T-cell (primary cell): ENCODE results near the gene ALX4. TPM values are rescaled to one million over a fixed set of nuclear protein-coding genes. Genes with fewer than 3 reads are reported as not detected.

Experiments used
- ATAC-seq, 4 experiments: fragments of 200-7000 bp in 3 of 4; fragments of 150-1000 bp in 1 of 4; cut with Tn5 transposase; replicated peaks in 1 of 4; 1 replicate in 3 of 4; 2 replicates in 1 of 4; pipeline ENCODE4 v1.10.0; 2021; ENCODE audit warnings: moderate library complexity in 3 of 4, mild to moderate bottlenecking in 2 of 4, moderate number of reproducible peaks in 1 of 4
- CTCF ChIA-PET, 2 donors: fragments of 300-600 bp; sonication (Branson Sonifier 250); formaldehyde crosslinking; loops; one replicate each; lab custom pipeline; 2022; ENCODE audit warnings: antibody characterized with exemption in 2 of 2; lab: Charles Lee
- POLR2A ChIA-PET, 2 donors: fragments of 300-600 bp; sonication (Branson Sonifier 250); formaldehyde crosslinking; loops; one replicate each; lab custom pipeline; 2022; ENCODE audit warnings: antibody characterized with exemption in 2 of 2; lab: Charles Lee
- DNase-seq, 35 experiments: peaks; one replicate each; pipeline versions ENCODE4 v3.0.0 to v3.0.0-alpha.2; 2013 to 2023
- H3K27ac ChIP-seq: one replicate; pipeline ENCODE4 v1.5.1; 2013; ENCODE audit warnings: low read length
- H3K27me3 ChIP-seq, 2 experiments: replicated peaks in 1 of 2; 1 replicate in 1 of 2; 2 replicates in 1 of 2; pipeline versions ENCODE4 v1.6.1 to v1.7.0; 2013; ENCODE audit warnings: low read length in 1 of 2, mixed read lengths in 1 of 2; ENCODE audit not compliant: control insufficient read depth in 2 of 2, insufficient read depth in 2 of 2; ENCODE audit errors: extremely low read depth in 1 of 2
- H3K36me3 ChIP-seq, 2 donors: 1 replicate in 1 of 2; 2 replicates in 1 of 2; pipeline versions ENCODE4 v1.6.1 to v1.7.0; 2013; ENCODE audit warnings: low read length in 1 of 2; ENCODE audit not compliant: control insufficient read depth in 2 of 2, insufficient read depth in 1 of 2; ENCODE audit errors: extremely low read depth in 1 of 2
- H3K4me1 ChIP-seq, 2 experiments: 1 replicate in 1 of 2; 2 replicates in 1 of 2; pipeline versions ENCODE4 v1.6.1 to v1.7.0; 2013; ENCODE audit warnings: low read length in 2 of 2, mixed read lengths in 1 of 2; ENCODE audit not compliant: insufficient read depth in 2 of 2, control insufficient read depth in 1 of 2; ENCODE audit errors: extremely low read depth in 1 of 2
- H3K4me3 ChIP-seq, 2 donors: 1 replicate in 1 of 2; 2 replicates in 1 of 2; pipeline versions ENCODE4 v1.5.1 to v1.7.0; 2013; ENCODE audit warnings: mild to moderate bottlenecking in 2 of 2, low read length in 1 of 2, moderate library complexity in 1 of 2; ENCODE audit not compliant: control insufficient read depth in 1 of 2; ENCODE audit errors: extremely low read depth in 1 of 2
- H3K9me3 ChIP-seq: 2 replicates; pipeline ENCODE4 v1.7.0; 2013
- H3K27ac Mint-ChIP-seq, 2 donors: one replicate each; pipeline ENCODE4 v1.8.0; 2020 to 2021; ENCODE audit warnings: mild to moderate bottlenecking in 2 of 2, mixed read lengths in 2 of 2
- H3K27me3 Mint-ChIP-seq, 2 donors: one replicate each; pipeline ENCODE4 v1.8.0; 2021 to 2022; ENCODE audit warnings: mixed read lengths in 2 of 2
- H3K36me3 Mint-ChIP-seq: one replicate; pipeline ENCODE4 v1.8.0; 2021; ENCODE audit warnings: mixed read lengths
- H3K4me1 Mint-ChIP-seq, 3 donors: one replicate each; pipeline ENCODE4 v1.8.0; 2020 to 2022; ENCODE audit warnings: mixed read lengths in 3 of 3, mild to moderate bottlenecking in 1 of 3
- H3K4me3 Mint-ChIP-seq, 3 donors: one replicate each; pipeline ENCODE4 v1.8.0; 2020 to 2022; ENCODE audit warnings: mild to moderate bottlenecking in 3 of 3, mixed read lengths in 3 of 3, moderate library complexity in 3 of 3
- H3K9me3 Mint-ChIP-seq, 3 donors: one replicate each; pipeline ENCODE4 v1.8.0; 2020 to 2022; ENCODE audit warnings: mixed read lengths in 3 of 3
- WGBS: methylation state at CpG from one replicate; pipeline ENCODE4 v1.1.5; 2013; ENCODE audit warnings: missing lambda C conversion rate; ENCODE audit not compliant: insufficient coverage; 5-methylcytosine and 5-hydroxymethylcytosine counted together
- total RNA-seq, 35 experiments: library from RNA in 6 of 35; stranded (reverse) in 6 of 35; fragments of 120-200 nt in 1 of 35; gene quantifications; one replicate each; pipeline versions ENCODE4 v1.2.1 to v1.2.4 and lab custom pipeline; 2013 to 2026

Gene ALX4
- total RNA-seq, 5 donors from 2014 or later (not counting 1 experiment from before 2014, with no cell fraction given) = not detected

GRCh38 chr11:44263738-44264437 lies 46.1 kb downstream of the ALX4 start:
- no peak for ATAC-seq
- DNase-seq = no peak
- Mint-ChIP-seq H3K9me3 (no peaks in the 10 kb centered on the region), H3K4me3 (no peak overlapping the region), H3K4me1 (peaks cover 0 to 7% (median 1%) of the 10 kb centered on the region in 3 donors), H3K27ac (no peak overlapping the region), H3K36me3 (no peaks in the 10 kb centered on the region), H3K27me3 (peaks cover 4 to 8% of the 10 kb centered on the region in 2 donors)
- H3K4me3 ChIP-seq = no peak overlapping the region
- 85% methylated on average over 20 of the region's 20 CpGs for WGBS
- peaks cover 0 to 3% of the 10 kb centered on the region in 2 experiments for H3K4me1 ChIP-seq
- peaks cover 0 to 20% of the 10 kb centered on the region in 2 experiments for H3K27me3 ChIP-seq
- H3K36me3 ChIP-seq = no peaks in the 10 kb centered on the region
- ChIA-PET POLR2A (no interaction called here), CTCF (no interaction called here)
- no peaks in the 10 kb centered on the region for H3K9me3 ChIP-seq
- no peak overlapping the region for H3K27ac ChIP-seq

GRCh38 chr11:44261800-44262591 lies 47.9 kb downstream of the ALX4 start:
- H3K9me3 ChIP-seq = no peaks in the 10 kb centered on the region
- Mint-ChIP-seq H3K4me3 (no peak overlapping the region), H3K9me3 (no peaks in the 10 kb centered on the region), H3K36me3 (no peaks in the 10 kb centered on the region), H3K4me1 (peaks cover 5 to 26% (median 11%) of the 10 kb centered on the region in 3 donors), H3K27me3 (peaks cover 4 to 8% of the 10 kb centered on the region in 2 donors), H3K27ac (no peak overlapping the region)
- no peaks in the 10 kb centered on the region for H3K36me3 ChIP-seq
- ATAC-seq = no peak
- H3K27ac ChIP-seq = no peak overlapping the region
- ChIA-PET POLR2A (no interaction called here), CTCF (no interaction called here)
- peaks cover 0 to 18% of the 10 kb centered on the region in 2 experiments for H3K27me3 ChIP-seq
- no peak for DNase-seq
- peaks cover 0 to 21% of the 10 kb centered on the region in 2 experiments for H3K4me1 ChIP-seq
- no peak overlapping the region for H3K4me3 ChIP-seq
- WGBS = 81% methylated on average over 11 of the region's 14 CpGs

GRCh38 chr11:44260081-44260480 lies 49.9 kb downstream of the ALX4 start:
- no peak overlapping the region for H3K27ac ChIP-seq
- no peaks in the 10 kb centered on the region for H3K9me3 ChIP-seq
- 83% methylated on average over 3 of the region's 4 CpGs for WGBS
- peaks cover 0 to 14% of the 10 kb centered on the region in 2 experiments for H3K27me3 ChIP-seq
- DNase-seq = no peak
- Mint-ChIP-seq H3K4me1 (peaks cover 7 to 39% (median 18%) of the 10 kb centered on the region in 3 donors), H3K9me3 (no peaks in the 10 kb centered on the region), H3K4me3 (no peak overlapping the region), H3K27ac (no peak overlapping the region), H3K36me3 (no peaks in the 10 kb centered on the region), H3K27me3 (peaks cover 4 to 8% of the 10 kb centered on the region in 2 donors)
- no peak for ATAC-seq
- H3K4me3 ChIP-seq = no peak overlapping the region
- H3K4me1 ChIP-seq = peaks cover 0 to 22% of the 10 kb centered on the region in 2 experiments
- H3K36me3 ChIP-seq = no peaks in the 10 kb centered on the region
- POLR2A ChIA-PET = no interaction called here
- CTCF ChIA-PET = interaction anchor here in 1 of 2 donors (0.5 kb wide), 1 partner anchor 370 kb away, joined by 3 read pairs; no protein-coding TSS in a partner anchor

GRCh38 chr11:44258839-44259420 lies 51.0 kb downstream of the ALX4 start:
- ATAC-seq (no peak), DNase-seq (no peak)
- no peak overlapping the region for H3K4me3 ChIP-seq
- H3K36me3 ChIP-seq = no peaks in the 10 kb centered on the region
- ChIA-PET CTCF (no interaction called here), POLR2A (no interaction called here)
- H3K9me3 Mint-ChIP-seq = no peaks in the 10 kb centered on the region
- peaks cover 4 to 8% of the 10 kb centered on the region in 2 donors for H3K27me3 Mint-ChIP-seq
- peaks cover 0 to 9% of the 10 kb centered on the region in 2 experiments for H3K27me3 ChIP-seq
- no peak overlapping the region for H3K27ac Mint-ChIP-seq
- no peaks in the 10 kb centered on the region for H3K9me3 ChIP-seq
- H3K4me1 ChIP-seq = peaks cover 0 to 22% of the 10 kb centered on the region in 2 experiments
- H3K4me1 Mint-ChIP-seq = peaks cover 7 to 39% (median 18%) of the 10 kb centered on the region in 3 donors
- H3K4me3 Mint-ChIP-seq = no peak overlapping the region
- WGBS = 90% methylated on average over 3 of the region's 5 CpGs
- no peak overlapping the region for H3K27ac ChIP-seq
- no peaks in the 10 kb centered on the region for H3K36me3 Mint-ChIP-seq

- Histone ChIP-seq H3K9me3 (no peaks in the 10 kb centered on the region), H3K4me3 (no peak overlapping the region), H3K36me3 (no peaks in the 10 kb centered on the region), H3K27ac (no peak overlapping the region), H3K4me1 (peaks cover 0 to 22% of the 10 kb centered on the region in 2 experiments), H3K27me3 (peaks cover 0 to 4% of the 10 kb centered on the region in 2 experiments)
- ATAC-seq (no peak), DNase-seq (no peak)
- Mint-ChIP-seq H3K4me3 (no peak overlapping the region), H3K27ac (no peak overlapping the region), H3K27me3 (peaks cover 4 to 6% of the 10 kb centered on the region in 2 donors), H3K9me3 (peaks cover under 1 to 6% (median under 1%) of the 10 kb centered on the region in 3 donors), H3K4me1 (peaks cover 7 to 39% (median 18%) of the 10 kb centered on the region in 3 donors), H3K36me3 (peaks cover 1% of the 10 kb centered on the region)
- ChIA-PET CTCF (interaction anchor here in 1 of 2 donors (0.6 kb wide), 1 partner anchor 298 kb away, joined by 9 read pairs; no protein-coding TSS in a partner anchor), POLR2A (no interaction called here)
- WGBS = 86% methylated on average over 5 of the region's 5 CpGs
Observed at GRCh38 chr11:44258190-44258489, 51.8 kb downstream of the ALX4 start.
